Activated CD4-positive, CD25-positive, alpha-beta regulatory T cell treated with anti-CD3 and anti-CD28 coated beads, Interleukin-2, amount 50 U/mL, for 24 hours (primary cell): ENCODE data around the gene TOMM34.

Experiments
- ATAC-seq, 2 donors: fragments of 150-1000 bp; cut with Tn5 transposase; one replicate each; pipeline ENCODE4 v1.10.0; 2021; ENCODE audit warnings: mild to moderate bottlenecking in 1 of 2, moderate library complexity in 1 of 2

TOMM34 gene

GRCh38 chr20:44960103-44960852 lies at the start of gene TOMM34:
TOMM34 (minus strand) TSS chr20:44960397; CDS start chr20:44960333, 64 bp downstream.
- ATAC-seq = peak; percentile 90 to 91

- ATAC-seq = no peak
These were observed 48.4 kb upstream of the TOMM34 start for GRCh38 chr20:45008521-45009049.

- ATAC-seq = peak; percentile 80
These were observed 37.5 kb upstream of the TOMM34 start for GRCh38 chr20:44997668-44998067.

- ATAC-seq = no peak
These were observed 37.0 kb upstream of the TOMM34 start for GRCh38 chr20:44997171-44997570.

GRCh38 chr20:44993343-44993742 lies 33.1 kb upstream of the TOMM34 start:
- ATAC-seq = peak; percentile 40 to 48

- peak; percentile 39 to 40 for ATAC-seq
These were observed 30.8 kb upstream of the TOMM34 start for GRCh38 chr20:44990957-44991356.

- peak; percentile 75 to 87 for ATAC-seq
These were observed 30.2 kb upstream of the TOMM34 start for GRCh38 chr20:44990425-44990824.

GRCh38 chr20:44988631-44989171 lies 28.5 kb upstream of the TOMM34 start:
- no peak for ATAC-seq

GRCh38 chr20:44983093-44983674 lies 23.0 kb upstream of the TOMM34 start:
- ATAC-seq = no peak

GRCh38 chr20:44981736-44982406 lies 21.7 kb upstream of the TOMM34 start:
- ATAC-seq = peak; percentile 83 to 85

- ATAC-seq = peak; percentile 73
These were observed 19.0 kb upstream of the TOMM34 start for GRCh38 chr20:44979090-44979621.

GRCh38 chr20:44976698-44977097 lies 16.5 kb upstream of the TOMM34 start:
- no peak for ATAC-seq

- no peak for ATAC-seq
These were observed 12.9 kb upstream of the TOMM34 start for GRCh38 chr20:44973053-44973452.

- ATAC-seq = peak; percentile 1 to 2
These were observed 10.1 kb upstream of the TOMM34 start for GRCh38 chr20:44970243-44970757.

GRCh38 chr20:44969300-44969894 lies 9.2 kb upstream of the TOMM34 start:
- peak; percentile 19 for ATAC-seq

- ATAC-seq = peak; percentile 6 to 17
These were observed 7.1 kb upstream of the TOMM34 start for GRCh38 chr20:44967207-44967807.

- peak; percentile 71 to 73 for ATAC-seq
These were observed 6.1 kb upstream of the TOMM34 start, which contains the start of gene STK4 for GRCh38 chr20:44966030-44966961. STK4 (plus strand) TSS chr20:44966512; CDS start chr20:44966569, 57 bp downstream.

GRCh38 chr20:44965651-44966029 lies 5.4 kb upstream of the TOMM34 start:
- no peak for ATAC-seq

- no peak for ATAC-seq
These were observed 3.4 kb upstream of the TOMM34 start for GRCh38 chr20:44963325-44964215.
